GM12878 (cell line): ENCODE measurements around the gene CACNA1E. TPM values are rescaled to one million over a fixed set of nuclear protein-coding genes. Genes with fewer than 3 reads are reported as not detected.
A peak's percentile ranks its signal among the peaks of the same experiment; 100 is the strongest.

Experiments used
- ATAC-seq: fragments of 200-7000 bp; cut with Tn5 transposase; 3 replicates; pipeline ENCODE4 v1.9.1; 2020; ENCODE audit warnings: mild to moderate bottlenecking, moderate library complexity
- BruUV-seq: library from RNA; stranded (reverse); fragments of 400-500 nt; replicated peaks from 2 replicates; lab custom pipeline; 2021; lab: Mats Ljungman, UMichigan
- CTCF ChIA-PET: fragments of 300-600 bp; sonication (Branson Sonifier 250); formaldehyde crosslinking; extraction: SDS; loops from one replicate; lab custom pipeline; 2021; ENCODE audit warnings: inconsistent platforms; lab: Yijun Ruan, JAX
- POLR2A ChIA-PET: fragments of 350-600 bp; formaldehyde crosslinking; extraction: SDS; loops from one replicate; lab custom pipeline; 2021; ENCODE audit warnings: inconsistent platforms; lab: Charles Lee
- RAD21 ChIA-PET: fragments of 300-600 bp; sonication (Branson Sonifier 250); formaldehyde crosslinking; loops from one replicate; lab custom pipeline; 2023; ENCODE audit warnings: antibody characterized with exemption; ENCODE audit not compliant: unreplicated experiment; lab: Charles Lee
- SMC1A ChIA-PET: fragments of 300-600 bp; sonication (Branson Sonifier 250); formaldehyde crosslinking; loops from one replicate; lab custom pipeline; 2023; ENCODE audit not compliant: unreplicated experiment, uncharacterized antibody; lab: Charles Lee
- DNase-seq: peaks from one replicate; pipeline ENCODE4 v3.0.0-alpha.2; 2011; ENCODE audit warnings: low read depth, low spot score
- FAIRE-seq: peaks from 3 replicates; lab custom pipeline; 2011; peaks lifted over from hg19 to GRCh38; lab: Jason Lieb, UNC
- H2AFZ ChIP-seq: 2 replicates; pipeline ENCODE4 v1.6.0; 2011; ENCODE audit warnings: low read depth, low read length, control low read depth; ENCODE audit not compliant: control insufficient read depth
- H3K27ac ChIP-seq: 2 replicates; pipeline ENCODE4 v1.5.1; 2011; ENCODE audit warnings: control low read depth; ENCODE audit not compliant: control insufficient read depth, insufficient read depth
- H3K27me3 ChIP-seq, 2 experiments: replicated peaks in 1 of 2; 2 replicates each; pipeline versions ENCODE4 v1.6.0 to v1.6.1; 2011; ENCODE audit warnings: low read length in 1 of 2; ENCODE audit not compliant: control insufficient read depth in 2 of 2, insufficient read depth in 2 of 2
- H3K36me3 ChIP-seq, 2 experiments: 2 replicates each; pipeline ENCODE4 v1.5.1; 2011; ENCODE audit warnings: low read length in 1 of 2; ENCODE audit not compliant: control insufficient read depth in 2 of 2, insufficient read depth in 2 of 2
- H3K4me1 ChIP-seq: 2 replicates; pipeline ENCODE4 v1.6.1; 2011; ENCODE audit warnings: mild to moderate bottlenecking, low read length, moderate library complexity, mixed read lengths; ENCODE audit not compliant: control insufficient read depth, insufficient read depth
- H3K4me2 ChIP-seq: 2 replicates; pipeline ENCODE4 v1.6.0; 2011; ENCODE audit warnings: control low read depth; ENCODE audit not compliant: control insufficient read depth, insufficient read depth
- H3K4me3 ChIP-seq: fragments of 200-600 bp; sonication (generic); 2 replicates; pipeline ENCODE4 v1.5.1; 2016
- H3K79me2 ChIP-seq: 2 replicates; pipeline ENCODE4 v1.6.0; 2011; ENCODE audit warnings: low read length; ENCODE audit not compliant: control insufficient read depth, insufficient read depth
- H3K9ac ChIP-seq: 2 replicates; pipeline ENCODE4 v1.8.0; 2011; ENCODE audit warnings: low read length, control low read depth, mixed read lengths; ENCODE audit not compliant: control insufficient read depth, insufficient read depth
- H3K9me3 ChIP-seq: replicated peaks from 3 replicates; pipeline ENCODE4 v1.5.1; 2011; ENCODE audit warnings: mild to moderate bottlenecking, low read length; ENCODE audit not compliant: control insufficient read depth, insufficient read depth
- H4K20me1 ChIP-seq: 2 replicates; pipeline ENCODE4 v1.6.0; 2011; ENCODE audit not compliant: control insufficient read depth, insufficient read depth
- BHLHE40 ChIP-seq, 2 experiments: fragments of 450-650 bp in 1 of 2; IDR thresholded peaks; 2 replicates each; pipeline ENCODE4 v1.6.1; 2011 to 2017; ENCODE audit warnings: low read depth in 2 of 2, borderline replicate concordance in 1 of 2, improper control_type of control experiment in 1 of 2, low read length in 1 of 2, mild to moderate bottlenecking in 1 of 2
- IRF4 ChIP-seq: IDR thresholded peaks from 2 replicates; pipeline ENCODE4 v1.6.1; 2011; ENCODE audit warnings: low read depth, low read length
- JUNB ChIP-seq: IDR thresholded peaks from 2 replicates; pipeline ENCODE4 v1.6.1; 2016; ENCODE audit warnings: antibody characterized with exemption, mild to moderate bottlenecking
- NFIC ChIP-seq: IDR thresholded peaks from 2 replicates; pipeline ENCODE4 v1.6.1; 2012; ENCODE audit warnings: low read depth, mild to moderate bottlenecking, inconsistent platforms, low read length, moderate library complexity
- RAD51 ChIP-seq: fragments of 450-650 bp; IDR thresholded peaks from 2 replicates; pipeline ENCODE4 v1.6.1; 2016; ENCODE audit warnings: moderate library complexity, mild to moderate bottlenecking, inconsistent platforms
- RUNX3 ChIP-seq: IDR thresholded peaks from 2 replicates; pipeline ENCODE4 v1.6.1; 2012; ENCODE audit warnings: low read length, inconsistent platforms
- STAT3 ChIP-seq: IDR thresholded peaks from 2 replicates; pipeline ENCODE4 v1.6.1; 2011; ENCODE audit warnings: low read depth, low read length, improper control_type of control experiment
- USF1 ChIP-seq: IDR thresholded peaks from 2 replicates; pipeline ENCODE4 v1.6.1; 2011; ENCODE audit warnings: borderline replicate concordance, low read depth, mild to moderate bottlenecking, moderate library complexity, mixed read lengths, low read length; ENCODE audit not compliant: insufficient read depth; ENCODE audit errors: extremely low read length
- WGBS: methylation state at CpG from one replicate; pipeline ENCODE4 v1.1.6; 2016; ENCODE audit warnings: low lambda C conversion rate; ENCODE audit not compliant: insufficient replicate concordance, insufficient coverage; ENCODE audit errors: missing lambda C conversion rate; 5-methylcytosine and 5-hydroxymethylcytosine counted together
- in situ Hi-C: fragments of 300-500 bp; cut with MboI; formaldehyde crosslinking; loops from 9 replicates; pipeline ENCODE4 v1.14.3; 2018; ENCODE audit warnings: mixed read lengths
- intact Hi-C: fragments of 100-400 bp; cut with micrococcal nuclease; formaldehyde crosslinking; loops from one replicate; pipeline ENCODE4 v1.14.2; 2022; ENCODE audit not compliant: unreplicated experiment
- polyA plus RNA-seq, 11 experiments: library from polyadenylated mRNA; depleted of rRNA in 4 of 11; unstranded in 6 of 11; stranded (reverse) in 5 of 11; fragments of >200 nt; fragmentation: Nextera tagmentation in 4 of 11; fragmentation: Illumina TruSeq in 1 of 11; extraction: Ambion mirVana in 4 of 11; extraction: Trizol in 1 of 11; gene quantifications; 1 replicate in 1 of 11; 2 replicates in 10 of 11; pipeline versions ENCODE4 v1.2.1 to v1.2.3, GENCODE V29; 2011 to 2016; ENCODE audit warnings: inconsistent platforms in 2 of 11, missing spikeins in 2 of 11, low read depth in 1 of 11
- total RNA-seq, 4 experiments: library from RNA; depleted of rRNA in 3 of 4; stranded (reverse); fragments of >200 nt in 3 of 4; fragmentation: Illumina TruSeq in 1 of 4; extraction: Trizol in 1 of 4; gene quantifications; 2 replicates each; pipeline versions ENCODE4 v1.2.1 to v1.2.3, GENCODE V29; 2013 to 2021

Gene CACNA1E
- total and polyA plus RNA-seq, 10 of the 15 experiments (the other 5 are each of a cell fraction or from before 2014, with no cell fraction given), result 0.57 to 22.0 (median 8.5) TPM

DNA sequence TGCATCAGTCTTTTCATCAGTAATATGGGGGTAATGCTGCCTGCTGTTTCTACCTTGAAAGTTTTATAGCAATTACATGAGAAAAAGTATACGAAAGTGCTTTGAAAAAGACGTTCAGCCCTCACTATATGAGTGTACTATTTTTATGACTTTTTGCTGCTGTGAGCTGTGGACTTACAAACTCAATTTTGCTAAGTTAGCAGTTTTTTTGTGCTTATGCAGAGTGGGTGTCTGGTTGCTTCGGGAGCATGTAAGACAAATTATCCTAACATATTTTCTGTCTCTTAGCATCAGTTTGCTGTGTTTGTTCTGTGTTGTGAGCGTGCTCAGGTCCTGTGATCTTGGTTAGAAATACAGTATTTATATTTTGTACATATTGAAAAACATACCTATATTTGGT, 109.7 kb downstream of the CACNA1E start:
- Histone ChIP-seq H3K4me1 (no peaks in the 10 kb centered on the region), H3K27ac (no peak overlapping the region), H3K9ac (no peak overlapping the region), H3K4me3 (no peak overlapping the region), H2AFZ (no peak overlapping the region), H3K27me3 (no peaks in the 10 kb centered on the region), H3K79me2 (no peaks in the 10 kb centered on the region), H3K4me2 (no peak overlapping the region), H3K36me3 (peaks cover 5 to 8% of the 10 kb centered on the region in 2 experiments; a peak in 3 of 4 replicates), H4K20me1 (no peaks in the 10 kb centered on the region), H3K9me3 (no peaks in the 10 kb centered on the region)
- RAD21 ChIA-PET, result no interaction called here
- CTCF ChIA-PET, result interaction anchor here (0.5 kb wide), 1 partner anchor 251 kb away, joined by 3 read pairs; no protein-coding TSS in a partner anchor
- intact Hi-C loops (no loop called here), in situ Hi-C loops (no loop called here)
- WGBS, result 23% methylated on average over 4 of the region's 4 CpGs
- no TSS peak for BruUV-seq
- ATAC-seq, result no peak
- SMC1A ChIA-PET, result no interaction called here
- FAIRE-seq, result no peak
- POLR2A ChIA-PET, result no interaction called here
- DNase-seq, result no peak
- TF ChIP-seq STAT3 (no peak), JUNB (no peak), NFIC (no peak), USF1 (no peak), RUNX3 (no peak)

GRCh38 chr1:181594553-181594952, 111.2 kb downstream of the CACNA1E start:
- no peaks in the 10 kb centered on the region for H3K27me3 ChIP-seq
- H4K20me1 ChIP-seq, result no peaks in the 10 kb centered on the region
- in situ Hi-C loops (no loop called here), intact Hi-C loops (no loop called here)
- no peak overlapping the region for H3K27ac ChIP-seq
- peaks cover 5 to 8% of the 10 kb centered on the region in 2 experiments; a peak in 3 of 4 replicates for H3K36me3 ChIP-seq
- DNase-seq (no peak), ATAC-seq (no peak), FAIRE-seq (no peak)
- WGBS, result 92% methylated on average over 5 of the region's 5 CpGs
- H3K4me2 ChIP-seq, result no peak overlapping the region
- ChIA-PET CTCF (no interaction called here), SMC1A (interaction anchor here (0.8 kb wide), 1 partner anchor 24 kb away, joined by 3 read pairs; no protein-coding TSS in a partner anchor), POLR2A (no interaction called here), RAD21 (no interaction called here)
- H2AFZ ChIP-seq, result no peak overlapping the region
- TF ChIP-seq IRF4 (no peak), RAD51 (0 out of 2 replicates have a peak, but pooled peaks have one; percentile 36), BHLHE40 (IDR thresholded peaks at IDR 0.05; ENCODE audit: borderline replicate concordance in 1 of 2, low read depth in 2 of 2, low read length in 1 of 2) (0 out of 4 replicates have a peak, but pooled peaks of 1 of the 2 experiments have one; percentile 6)
- H3K79me2 ChIP-seq, result no peaks in the 10 kb centered on the region
- no peaks in the 10 kb centered on the region for H3K9me3 ChIP-seq
- no peak overlapping the region for H3K9ac ChIP-seq
- no peak overlapping the region for H3K4me3 ChIP-seq
- no TSS peak for BruUV-seq
- no peaks in the 10 kb centered on the region for H3K4me1 ChIP-seq
